HG02870 (cell line): Measurements from ENCODE around the gene SENP2.
"Not testable (repeated sequence)": the region's sequence is repeated elsewhere in the genome, so short reads cannot be mapped to it uniquely, and the experiment has no call there.

Experiments used
- ATAC-seq: cut with Tn5 transposase; IDR thresholded peaks from one replicate; pipeline ENCODE4 v1.9.1; 2021; ENCODE audit warnings: mild to moderate bottlenecking, moderate library complexity; ENCODE audit not compliant: unreplicated experiment

Gene SENP2

DNA sequence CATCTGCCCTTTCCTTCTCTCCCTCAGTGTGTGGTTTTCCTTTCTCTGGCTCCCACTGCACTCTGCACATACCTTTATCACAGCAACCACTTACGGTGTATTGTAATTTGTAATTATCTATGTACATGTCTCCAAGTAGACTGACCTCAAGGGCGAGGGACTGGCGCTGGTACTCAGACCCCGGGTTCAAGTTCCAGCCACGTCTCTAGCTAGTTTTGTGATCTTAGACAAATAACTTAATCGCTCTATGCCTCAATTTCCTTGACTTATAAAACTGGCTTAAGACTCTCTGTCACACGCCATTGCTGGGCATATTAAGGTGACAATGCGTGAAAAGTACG, 607 bp upstream of the SENP2 start:
- ATAC-seq = no peak

DNA sequence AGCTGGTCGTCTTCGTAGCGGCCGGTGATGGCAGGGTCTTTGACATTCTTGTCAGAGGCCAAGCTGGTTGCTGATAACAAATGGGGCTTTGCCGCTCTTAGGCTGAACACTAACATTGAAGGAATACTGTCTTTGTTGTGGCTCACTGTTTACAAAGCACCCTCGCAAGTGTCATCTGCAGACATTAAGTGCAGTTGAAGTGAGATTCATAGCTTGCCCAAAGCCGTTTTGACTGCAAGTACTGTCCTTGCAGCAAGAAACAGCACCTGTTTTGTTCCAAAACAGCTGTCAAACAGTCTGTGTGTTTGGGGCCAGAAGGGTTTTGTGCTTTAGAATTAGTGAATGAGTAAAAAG, 568 bp downstream of the SENP2 start:
- ATAC-seq = no peak

DNA sequence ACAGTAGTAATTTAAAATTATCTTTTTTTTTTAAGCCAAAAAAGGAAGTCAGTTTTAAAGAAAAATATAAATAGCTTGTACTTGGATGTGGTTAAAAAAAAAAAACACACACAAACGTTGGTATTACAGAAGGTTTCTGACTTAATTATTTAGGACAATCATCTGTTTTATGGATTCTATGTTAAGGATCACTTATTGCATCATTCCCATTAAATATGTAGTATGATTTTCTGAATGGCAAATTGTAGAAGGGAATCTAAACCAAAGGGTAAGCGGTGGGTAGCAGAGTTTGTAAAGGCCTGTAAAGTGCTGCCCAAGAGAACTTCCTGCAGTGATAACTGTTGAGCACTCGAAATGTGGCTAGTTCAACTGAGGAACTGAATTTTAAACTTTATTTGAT, 8.0 kb downstream of the SENP2 start:
- ATAC-seq = no peak

DNA sequence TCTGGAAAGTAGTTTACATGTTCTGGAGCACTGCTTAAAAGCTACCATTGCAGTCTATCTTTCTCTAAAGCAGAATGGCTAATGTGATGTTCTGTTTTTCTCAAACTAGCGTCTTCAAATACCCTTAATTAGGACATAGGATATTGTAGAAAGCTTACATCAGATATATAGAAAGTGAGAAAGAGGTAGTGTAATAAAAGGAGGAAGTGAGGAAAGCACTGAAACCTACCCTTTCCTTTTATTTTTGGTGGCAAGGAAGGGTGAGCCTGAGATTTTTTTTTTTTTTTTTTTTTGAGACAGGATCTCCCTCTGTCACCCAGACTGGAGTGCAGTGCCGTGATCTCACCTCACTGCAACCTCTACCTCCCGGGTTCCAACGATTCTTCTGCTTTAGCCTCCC, 9.4 kb downstream of the SENP2 start:
- no peak for ATAC-seq

DNA sequence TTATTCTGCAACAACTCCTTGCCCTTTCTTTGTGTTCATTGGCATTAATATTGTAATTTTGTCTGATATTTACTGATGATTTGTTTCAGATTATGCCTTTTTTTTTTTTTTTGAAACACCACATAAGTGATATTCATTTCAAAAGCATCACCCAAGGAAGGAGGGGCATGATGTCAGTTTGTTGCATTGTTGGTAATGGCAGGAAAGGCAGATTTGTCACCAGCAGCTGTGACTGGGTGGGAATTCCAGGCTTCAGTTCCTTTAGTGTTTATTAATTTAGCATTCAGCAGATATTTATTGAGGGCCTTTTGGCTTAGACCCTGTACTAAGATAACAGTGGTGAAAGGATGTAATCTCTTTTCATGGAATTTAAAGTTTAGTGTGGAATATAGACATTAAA, 19.5 kb downstream of the SENP2 start:
- ATAC-seq = no peak

DNA sequence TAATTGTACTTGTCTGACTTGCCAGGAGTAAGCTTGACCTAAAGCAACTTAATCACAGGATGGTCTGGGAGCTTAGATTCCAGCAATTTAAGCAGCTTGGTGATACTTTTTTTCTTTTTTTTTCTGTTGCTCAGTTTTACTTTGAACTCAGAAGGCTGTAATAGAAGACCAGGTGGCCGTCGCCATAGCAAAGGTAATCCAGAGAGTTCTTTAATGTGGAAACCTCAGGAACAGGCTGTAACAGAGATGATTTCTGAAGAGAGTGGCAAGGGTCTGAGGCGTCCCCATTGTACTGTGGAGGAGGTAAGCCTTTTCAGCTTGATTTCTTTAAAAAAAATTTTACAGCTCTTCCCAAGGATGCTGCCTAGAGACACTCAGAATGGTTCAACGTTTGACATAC, 20.1 kb downstream of the SENP2 start:
- no peak for ATAC-seq

DNA sequence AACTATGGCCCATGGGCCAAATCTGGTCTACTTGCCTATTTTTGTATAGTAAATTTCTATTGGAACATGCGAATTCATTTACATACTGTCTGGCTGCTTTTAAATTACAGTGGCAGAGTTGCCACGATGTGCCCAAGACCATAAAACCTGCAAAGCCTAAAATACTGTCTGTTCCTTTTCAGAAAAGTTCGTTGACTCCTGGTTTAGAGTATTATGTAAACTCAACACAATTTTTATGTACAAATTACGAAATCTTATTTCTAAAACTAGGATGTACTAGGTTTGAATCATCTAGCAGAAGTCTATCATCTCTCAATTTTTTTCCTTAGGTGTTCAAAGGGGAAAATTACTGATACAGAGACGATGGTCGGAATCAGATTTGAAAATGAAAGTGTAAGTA, 26.9 kb downstream of the SENP2 start:
- no peak for ATAC-seq

DNA sequence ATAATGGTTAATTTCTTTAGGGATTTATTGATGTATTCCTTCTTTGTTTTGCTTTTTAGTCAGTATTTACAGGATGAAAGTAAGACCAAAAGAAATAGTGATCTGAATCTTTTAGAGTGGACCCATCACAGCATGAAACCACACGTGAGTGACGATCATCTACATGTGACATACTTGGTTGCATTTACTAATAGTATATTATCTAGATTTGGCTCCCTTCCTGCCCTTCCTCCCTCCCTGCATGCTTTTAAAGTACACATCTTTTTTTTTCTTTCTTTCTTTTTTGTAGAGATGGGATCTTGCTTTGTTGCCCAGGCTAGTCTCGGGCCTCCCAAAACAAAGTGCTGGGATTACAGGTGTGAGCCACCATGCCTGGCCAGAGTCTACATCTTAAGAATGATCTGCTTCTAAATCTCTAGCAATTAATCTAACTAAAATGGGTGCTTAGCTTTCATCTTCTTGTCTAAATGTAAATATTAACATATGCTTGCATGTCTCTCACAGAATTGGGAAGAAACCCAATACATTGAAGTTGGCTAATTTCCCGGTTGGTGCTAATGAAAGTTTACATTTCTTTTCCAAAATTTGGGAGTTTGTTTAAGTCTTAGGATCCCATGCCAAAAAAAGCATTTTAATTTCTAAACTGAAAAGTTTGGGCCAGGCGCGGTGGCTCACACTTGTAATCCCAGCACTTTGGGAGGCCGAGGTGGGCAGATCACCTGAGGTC, 38.0 kb downstream of the SENP2 start:
- no peak for ATAC-seq

DNA sequence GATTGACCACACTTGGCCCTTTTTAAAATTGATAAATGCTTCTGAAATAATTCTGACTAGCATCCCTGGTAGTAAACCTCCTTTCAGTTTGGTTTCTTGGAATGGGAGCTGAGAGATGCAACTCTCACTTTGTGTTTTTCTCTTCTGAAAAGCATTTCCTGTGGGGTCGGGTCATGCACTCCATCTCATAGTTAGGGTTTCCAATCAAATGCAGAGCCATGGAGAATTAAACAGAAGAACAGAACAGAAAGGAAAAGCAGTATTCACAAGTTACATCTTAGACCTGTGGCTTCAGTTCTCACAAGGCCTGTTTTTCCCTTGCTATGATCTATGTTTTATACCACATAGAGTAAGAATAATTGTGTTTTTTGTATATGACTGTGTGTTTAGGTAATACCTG, 39.7 kb downstream of the SENP2 start:
- no peak for ATAC-seq

DNA sequence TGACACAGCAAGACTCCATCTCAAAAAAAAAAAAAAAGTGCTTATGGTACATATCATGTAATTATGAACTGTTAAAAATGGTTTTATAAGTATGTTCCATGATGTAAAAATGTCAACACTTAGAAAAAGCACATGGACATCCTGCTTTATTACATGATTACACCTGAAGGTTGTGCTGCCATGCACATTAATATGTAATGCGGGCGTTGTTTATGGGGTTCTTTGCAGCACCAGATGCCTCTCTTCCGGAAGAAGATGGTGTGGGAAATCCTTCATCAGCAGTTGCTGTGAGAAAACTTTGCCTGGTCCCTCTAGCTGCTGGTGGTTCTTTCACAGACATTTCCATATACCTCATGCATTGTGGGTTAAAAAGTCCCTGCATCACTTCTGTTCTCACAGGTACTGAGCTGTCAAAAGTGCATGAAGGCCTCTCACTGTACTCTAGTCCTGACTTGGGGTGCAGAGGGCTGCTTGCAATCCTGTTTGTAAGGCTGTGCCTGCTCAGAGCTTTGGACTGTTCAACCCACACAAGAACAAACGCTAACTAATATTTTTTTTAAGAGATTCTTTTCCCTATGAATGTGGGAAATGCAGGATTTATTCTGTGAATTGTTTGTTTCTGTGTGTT, 43.6 kb downstream of the SENP2 start:
- no peak for ATAC-seq

DNA sequence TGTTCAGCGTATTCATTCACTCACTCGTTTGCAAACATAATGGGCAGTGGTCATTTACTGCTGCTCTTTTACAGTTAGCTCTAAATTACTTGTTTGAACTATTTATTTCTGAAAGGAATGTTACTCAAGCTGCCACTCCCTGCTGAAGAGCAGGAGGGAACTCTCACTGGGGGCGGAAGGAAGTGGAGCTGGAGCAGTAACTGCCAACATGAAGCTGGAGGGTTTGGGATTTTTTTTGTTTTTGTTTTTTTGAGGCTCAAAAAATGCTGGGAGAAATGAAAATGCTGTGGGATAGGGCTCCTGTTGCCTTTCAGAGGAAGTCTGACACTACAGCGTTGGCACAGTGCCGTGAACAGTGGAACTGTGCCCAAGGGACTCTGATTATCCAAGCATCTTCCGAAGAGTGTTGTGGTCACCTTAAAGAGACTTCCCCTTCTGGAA, 44.1 kb downstream of the SENP2 start:
- no peak for ATAC-seq

DNA sequence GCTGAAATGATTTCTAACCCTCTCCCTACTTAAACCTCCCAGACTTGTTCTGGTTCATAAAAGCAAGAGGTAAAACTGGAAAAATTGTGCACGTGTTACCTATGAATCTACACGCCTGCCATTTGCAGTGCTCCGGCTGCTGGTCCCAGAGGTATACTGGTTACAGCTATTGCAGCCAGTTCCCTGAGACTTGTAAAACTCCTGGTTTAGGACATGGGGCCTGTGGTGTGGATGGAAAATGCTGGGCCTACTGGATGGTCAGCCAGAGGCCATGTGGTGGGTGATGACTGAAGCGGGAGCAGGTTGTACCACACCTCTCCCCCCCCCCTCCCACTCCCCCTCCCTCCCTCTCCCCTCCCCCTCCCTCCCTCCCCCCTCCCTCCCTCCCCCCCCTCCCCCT, 45.0 kb downstream of the SENP2 start:
- ATAC-seq = no peak

DNA sequence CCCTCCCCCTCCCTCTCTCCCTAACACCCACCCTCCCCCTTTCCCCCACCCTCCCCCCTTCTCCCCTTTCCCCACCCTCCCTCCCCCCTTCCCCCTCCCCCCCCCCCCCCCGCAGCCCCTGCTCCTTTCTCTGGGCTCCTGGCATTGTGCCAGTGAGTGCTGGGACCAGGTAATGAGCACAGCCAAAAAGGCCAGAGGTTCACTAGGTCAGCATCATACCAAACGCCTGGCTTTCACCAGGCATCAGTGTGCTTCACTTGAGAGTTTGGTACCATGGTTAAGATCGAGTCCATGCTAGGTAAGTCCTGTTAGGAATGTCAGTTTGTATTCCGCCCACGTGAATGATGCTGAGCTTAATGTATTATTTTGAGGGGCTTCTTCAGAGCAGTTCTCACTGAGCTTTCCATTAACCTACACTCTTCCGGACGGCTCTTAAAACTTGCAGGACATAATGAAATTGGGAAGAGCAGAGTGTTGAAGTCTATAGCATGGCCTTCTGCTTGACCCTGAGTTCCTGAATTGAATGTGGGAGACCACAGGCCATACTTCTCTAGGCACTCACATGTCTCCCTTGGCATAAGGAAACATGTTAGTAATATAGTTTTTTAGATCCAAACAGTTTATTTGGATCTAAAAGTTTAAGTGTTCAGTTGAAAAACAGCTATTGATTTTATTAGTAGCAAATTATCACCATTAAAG, 45.6 kb downstream of the SENP2 start:
- ATAC-seq = no peak

DNA sequence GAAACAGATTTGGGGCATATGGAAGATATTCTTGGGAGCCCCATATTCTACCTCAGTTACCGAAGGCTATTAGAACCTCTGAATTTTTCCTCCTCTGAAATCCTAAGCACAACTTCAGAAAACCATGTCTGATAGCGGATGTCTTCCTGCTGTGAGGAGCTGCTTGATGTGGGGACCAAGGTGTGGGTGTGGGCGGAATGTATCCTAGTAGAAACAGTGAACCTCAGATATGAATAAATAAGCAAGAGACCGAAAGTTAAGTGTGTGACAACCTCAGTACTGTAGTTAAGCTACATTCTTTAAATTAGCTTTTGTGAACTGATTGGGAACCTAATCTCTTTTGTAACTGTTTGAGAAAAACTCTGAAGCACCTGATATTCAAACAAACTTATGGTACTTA, 46.9 kb downstream of the SENP2 start:
- no peak for ATAC-seq

DNA sequence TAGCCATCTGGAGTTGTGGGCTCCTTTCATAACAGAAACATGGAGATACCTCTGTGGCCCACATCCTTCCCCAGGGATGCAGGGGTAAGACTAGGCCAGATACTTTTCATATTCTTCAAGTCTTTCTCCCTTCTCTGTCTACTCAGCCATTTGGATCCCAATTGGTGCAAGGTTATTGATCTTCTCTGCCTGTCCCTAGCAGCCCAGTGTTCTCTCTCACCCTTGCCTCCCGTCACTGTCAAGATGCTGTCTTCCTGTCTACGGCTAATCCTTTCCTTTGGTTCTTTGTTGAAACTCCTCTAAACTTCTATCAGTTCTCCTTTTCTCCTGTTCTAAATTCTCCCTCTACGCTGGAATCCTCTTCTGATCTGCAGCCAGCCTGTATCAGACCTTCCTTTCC, 51.3 kb downstream of the SENP2 start:
- ATAC-seq = no peak

DNA sequence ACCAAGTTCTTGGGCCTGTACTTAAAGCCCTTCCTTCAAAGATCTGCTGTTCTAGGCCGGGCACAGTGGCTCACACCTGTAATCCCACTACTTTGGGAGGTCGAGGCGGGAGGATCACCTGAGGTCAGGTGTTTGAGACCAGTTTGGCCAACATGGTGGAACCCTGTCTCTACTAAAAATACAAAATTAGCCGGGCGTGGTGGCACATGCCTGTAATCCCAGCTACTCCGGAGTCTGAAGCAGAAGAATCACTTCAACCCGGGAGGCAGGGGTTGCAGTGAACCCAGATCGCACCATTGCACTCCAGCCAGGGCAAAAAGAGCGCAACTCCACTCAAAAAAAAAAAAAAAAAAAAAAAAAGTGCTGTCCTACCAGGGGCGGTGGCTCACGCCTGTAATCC, 52.6 kb downstream of the SENP2 start:
- not testable (repeated sequence) for ATAC-seq

DNA sequence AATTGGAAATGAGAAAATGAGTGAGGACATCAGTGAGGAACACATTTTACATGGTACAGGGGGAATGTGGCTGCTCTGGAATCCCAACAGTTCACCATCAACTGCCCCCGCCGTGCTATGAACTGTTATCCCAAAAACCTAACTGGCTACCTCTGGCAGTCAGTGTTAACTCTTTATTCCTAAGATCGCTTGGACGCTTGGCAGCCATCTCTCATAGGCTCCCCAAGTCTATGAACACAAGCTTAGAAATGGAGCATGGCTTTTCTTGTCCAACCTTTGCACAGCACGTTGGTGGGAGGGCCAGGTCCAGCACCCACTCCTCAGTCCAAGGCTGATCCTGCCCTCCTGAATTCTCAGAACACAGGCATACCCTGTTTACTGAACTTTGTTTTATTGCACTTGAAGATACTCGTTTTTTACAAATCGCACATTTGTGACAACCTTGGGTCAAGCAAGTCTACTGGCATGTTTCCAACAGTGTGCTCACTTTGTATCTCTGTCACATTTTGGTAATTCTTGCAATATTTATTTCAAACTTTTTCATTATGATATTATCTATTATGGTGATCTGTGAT, 53.6 kb downstream of the SENP2 start:
- no peak for ATAC-seq

DNA sequence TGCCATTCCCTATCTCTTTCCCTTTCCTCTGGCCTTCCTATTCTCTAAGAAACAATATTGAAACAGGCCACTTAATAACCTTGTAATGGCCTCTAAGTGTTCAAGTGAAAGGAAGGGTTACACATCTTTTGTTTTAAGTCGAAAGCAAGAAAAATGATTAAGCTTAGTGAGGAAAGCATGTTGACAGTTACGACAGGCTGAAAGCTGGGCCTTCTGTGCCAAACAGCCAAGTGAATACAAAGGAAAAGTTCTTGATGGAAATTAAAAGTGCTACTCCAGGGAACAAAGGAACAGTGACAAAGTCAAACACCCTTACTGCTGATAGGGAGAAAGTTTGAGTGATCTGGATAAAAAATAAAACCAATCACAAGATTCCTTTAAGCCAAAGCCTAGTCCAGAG, 54.2 kb downstream of the SENP2 start:
- no peak for ATAC-seq

DNA sequence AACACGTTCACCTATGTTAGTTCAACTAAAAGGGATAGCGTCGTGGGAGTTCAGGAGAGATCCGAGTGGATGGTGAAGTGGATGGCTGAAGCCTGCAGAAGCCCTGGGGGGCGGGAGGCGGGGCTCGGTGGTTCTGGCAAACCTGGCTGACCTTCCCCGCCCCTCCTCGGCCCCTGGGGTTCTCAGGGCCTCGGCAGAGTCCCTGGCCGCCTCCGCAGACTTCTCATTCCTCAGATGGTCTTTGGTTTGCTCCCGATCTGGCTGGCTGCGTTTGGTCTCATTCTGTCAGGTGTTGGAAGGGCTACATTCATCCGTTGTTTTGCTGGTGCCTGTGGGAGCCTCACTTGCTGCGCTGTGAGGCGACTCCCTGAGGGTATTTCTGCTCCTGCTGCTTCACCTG, 59.1 kb downstream of the SENP2 start:
- ATAC-seq = not testable (repeated sequence)

DNA sequence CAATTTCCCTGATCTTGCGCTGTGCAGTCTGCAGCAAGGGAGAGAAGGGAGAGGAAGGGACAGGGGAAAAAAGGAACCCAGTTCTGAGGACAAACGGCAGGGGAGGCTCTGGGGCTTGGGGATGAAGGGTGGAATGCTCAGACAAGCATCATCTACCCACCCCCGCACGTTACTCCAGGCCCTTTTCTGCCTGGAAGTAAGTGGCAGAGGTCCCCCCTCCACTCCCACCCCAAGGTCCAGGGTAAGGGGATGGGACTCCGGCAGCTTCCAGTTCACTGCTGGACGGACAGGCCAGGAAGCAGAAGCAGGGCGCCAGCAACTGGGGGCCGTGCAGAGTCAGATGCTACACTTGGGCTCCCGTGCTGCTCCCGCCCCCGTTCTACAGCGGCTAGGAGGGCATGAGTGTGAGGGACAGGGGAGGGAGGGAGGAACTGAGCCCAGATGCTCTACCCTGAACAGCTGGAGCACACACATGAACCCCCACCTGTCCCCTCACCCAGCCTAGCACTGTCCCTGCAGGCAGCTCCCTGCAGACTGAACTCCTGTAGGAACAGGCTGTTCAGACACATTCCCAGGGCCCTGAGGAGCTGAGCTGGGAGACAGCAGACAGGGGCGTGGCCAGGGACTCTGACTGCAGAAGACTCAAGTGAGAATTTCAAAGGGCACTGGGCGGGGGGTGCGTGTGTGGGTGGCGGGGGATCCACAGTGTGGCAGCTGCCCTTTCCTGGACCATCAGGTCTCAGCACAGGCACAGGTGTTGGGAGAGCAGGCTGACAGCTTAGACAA, 59.7 kb downstream of the SENP2 start:
- no peak for ATAC-seq

DNA sequence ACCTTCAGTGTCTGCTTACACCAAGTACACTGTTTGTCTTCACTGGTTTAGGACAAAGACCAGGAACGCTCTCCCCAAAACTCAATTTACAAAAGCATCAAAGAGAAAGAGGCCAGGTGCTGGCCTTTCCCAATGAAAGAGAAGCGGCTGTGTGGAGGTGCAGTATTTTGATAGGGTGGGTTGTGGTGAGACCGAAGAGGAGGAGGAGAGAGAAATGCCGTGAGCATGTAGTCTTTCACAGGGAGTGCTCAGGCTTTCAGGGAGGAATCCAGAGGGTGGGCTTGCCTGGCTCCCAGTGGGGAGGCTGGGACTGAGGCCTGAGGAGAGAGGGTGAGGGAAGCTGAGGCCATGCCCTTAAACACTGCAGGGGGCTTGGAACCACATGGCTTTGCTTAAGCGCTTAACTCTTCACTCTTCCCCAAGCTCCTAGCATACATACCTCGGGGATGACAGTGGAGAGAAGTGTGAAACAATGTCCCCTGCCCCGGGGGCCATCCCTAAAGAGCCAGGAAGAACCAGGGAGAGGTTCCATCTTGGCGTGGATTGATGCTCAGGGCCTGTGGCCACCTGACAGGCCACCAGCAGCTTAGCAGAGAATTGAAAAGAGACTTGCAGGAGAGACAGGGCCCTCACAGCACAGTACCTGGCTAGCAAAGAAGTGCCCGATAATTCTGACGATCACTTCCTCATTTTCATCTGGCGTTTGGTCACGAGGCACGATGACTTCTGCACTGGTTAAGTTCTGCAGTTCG, 60.5 kb downstream of the SENP2 start:
- ATAC-seq = no peak
